B cell (primary cell): ENCODE results near the gene PDE10A. TPM values are rescaled to one million over a fixed set of nuclear protein-coding genes. Genes with fewer than 3 reads are reported as not detected.

Experiments used
- ATAC-seq: fragments of 200-7000 bp; cut with Tn5 transposase; one replicate; pipeline ENCODE4 v1.10.0; 2021; ENCODE audit warnings: low read depth, mild to moderate bottlenecking, moderate number of reproducible peaks, moderate library complexity
- CTCF ChIA-PET: fragments of 350-600 bp; sonication (Branson Sonifier 250); formaldehyde crosslinking; loops from one replicate; lab custom pipeline; 2021; ENCODE audit warnings: antibody characterized with exemption, inconsistent platforms; lab: Charles Lee
- POLR2A ChIA-PET: fragments of 350-600 bp; sonication (Branson Sonifier 250); formaldehyde crosslinking; loops from one replicate; lab custom pipeline; 2021; ENCODE audit warnings: antibody characterized with exemption; lab: Charles Lee
- DNase-seq: peaks from one replicate; pipeline ENCODE4 v3.0.0; 2013
- H2AFZ ChIP-seq: 2 replicates; pipeline ENCODE4 v1.6.1; 2012; ENCODE audit warnings: mild to moderate bottlenecking, low read depth, low read length; ENCODE audit not compliant: insufficient read depth, poor library complexity, severe bottlenecking
- H3K27ac ChIP-seq, 2 donors: 1 replicate in 1 of 2; 2 replicates in 1 of 2; pipeline ENCODE4 v1.5.1; 2012 to 2013; ENCODE audit warnings: low read length in 2 of 2, mild to moderate bottlenecking in 2 of 2, moderate library complexity in 1 of 2
- H3K27me3 ChIP-seq, 4 experiments: fragments of 200-600 bp in 1 of 4; sonication (generic) in 1 of 4; replicated peaks in 1 of 4; 1 replicate in 2 of 4; 2 replicates in 2 of 4; pipeline versions ENCODE4 v1.6.1 to v1.7.0; 2013 to 2016; ENCODE audit warnings: low read length in 3 of 4, mild to moderate bottlenecking in 2 of 4, mixed read lengths in 1 of 4, moderate library complexity in 1 of 4; ENCODE audit not compliant: insufficient read depth in 4 of 4, control insufficient read depth in 3 of 4; ENCODE audit errors: control extremely low read depth in 1 of 4
- H3K36me3 ChIP-seq, 2 experiments: replicated peaks in 1 of 2; 1 replicate in 1 of 2; 2 replicates in 1 of 2; pipeline versions ENCODE4 v1.6.1 to v1.7.1; 2013; ENCODE audit warnings: low read length in 1 of 2; ENCODE audit not compliant: insufficient read depth in 2 of 2, control insufficient read depth in 1 of 2; ENCODE audit errors: control extremely low read depth in 1 of 2, extremely low read depth in 1 of 2
- H3K4me1 ChIP-seq, 2 donors: fragments of 200-600 bp in 1 of 2; sonication (generic) in 1 of 2; 1 replicate in 1 of 2; 2 replicates in 1 of 2; pipeline versions ENCODE4 v1.5.1 to v1.6.1; 2013 to 2017; ENCODE audit warnings: low read length in 2 of 2; ENCODE audit not compliant: control insufficient read depth in 2 of 2, insufficient read depth in 2 of 2
- H3K4me2 ChIP-seq: replicated peaks from 2 replicates; pipeline ENCODE3; 2012; ENCODE audit warnings: mild to moderate bottlenecking, low read depth, low read length; ENCODE audit not compliant: poor library complexity, severe bottlenecking
- H3K4me3 ChIP-seq, 5 experiments: fragments of 200-600 bp in 1 of 5; sonication (generic) in 1 of 5; 1 replicate in 3 of 5; 2 replicates in 2 of 5; pipeline versions ENCODE4 v1.5.1 to v1.7.0; 2011 to 2016; ENCODE audit warnings: low read length in 4 of 5, mild to moderate bottlenecking in 4 of 5, low read depth in 2 of 5, control low read depth in 1 of 5, moderate library complexity in 1 of 5; ENCODE audit not compliant: insufficient read depth in 1 of 5; ENCODE audit errors: control extremely low read depth in 1 of 5, extremely low read depth in 1 of 5
- H3K79me2 ChIP-seq: fragments of 200-600 bp; sonication (generic); one replicate; pipeline ENCODE4 v1.6.0; 2016; ENCODE audit warnings: low read length; ENCODE audit not compliant: control insufficient read depth, insufficient read depth
- H3K9ac ChIP-seq: fragments of 200-600 bp; sonication (generic); 2 replicates; pipeline ENCODE4 v1.6.1; 2017; ENCODE audit warnings: mild to moderate bottlenecking, low read length, moderate library complexity
- H3K9me3 ChIP-seq, 3 donors: one replicate each; pipeline versions ENCODE4 v1.6.1 to v1.7.1; 2013; ENCODE audit warnings: low read length in 2 of 3; ENCODE audit not compliant: control insufficient read depth in 2 of 3, insufficient read depth in 1 of 3; ENCODE audit errors: control extremely low read depth in 1 of 3
- H4K20me1 ChIP-seq: 2 replicates; pipeline ENCODE4 v1.6.0; 2012; ENCODE audit warnings: mild to moderate bottlenecking, low read length; ENCODE audit not compliant: insufficient read depth, control insufficient read depth, poor library complexity, severe bottlenecking
- H3K27ac Mint-ChIP-seq: one replicate; pipeline ENCODE4 v1.8.0; 2021; ENCODE audit warnings: mixed read lengths
- H3K27me3 Mint-ChIP-seq: one replicate; pipeline ENCODE4 v1.8.0; 2021; ENCODE audit warnings: mixed read lengths
- H3K4me1 Mint-ChIP-seq: one replicate; pipeline ENCODE4 v1.8.0; 2021; ENCODE audit warnings: mixed read lengths
- H3K4me3 Mint-ChIP-seq: one replicate; pipeline ENCODE4 v1.8.0; 2021; ENCODE audit warnings: mixed read lengths
- H3K9me3 Mint-ChIP-seq: one replicate; pipeline ENCODE4 v1.8.0; 2022; ENCODE audit warnings: mixed read lengths; ENCODE audit not compliant: insufficient read depth
- EZH2 ChIP-seq: IDR thresholded peaks from 2 replicates; pipeline ENCODE4 v1.6.1; 2012; ENCODE audit warnings: borderline replicate concordance, low read depth, mild to moderate bottlenecking, moderate library complexity, low read length; ENCODE audit not compliant: insufficient read depth, poor library complexity, severe bottlenecking
- WGBS: methylation state at CpG from one replicate; pipeline ENCODE4 v1.1.5; 2013; ENCODE audit warnings: missing lambda C conversion rate; ENCODE audit not compliant: insufficient coverage; 5-methylcytosine and 5-hydroxymethylcytosine counted together
- intact Hi-C: fragments of 100-400 bp; cut with micrococcal nuclease; formaldehyde crosslinking; loops from one replicate; pipeline ENCODE4 v1.10.0; 2022
- polyA plus RNA-seq: library from polyadenylated mRNA; depleted of rRNA; stranded (reverse); fragments of >200 nt; gene quantifications from 2 replicates; pipeline ENCODE4 v1.2.3, GENCODE V29; 2012
- total RNA-seq, 2 donors: library from RNA; stranded (reverse); fragments of 120-200 nt in 1 of 2; gene quantifications; 1 replicate in 1 of 2; 2 replicates in 1 of 2; pipeline versions ENCODE4 v1.2.3 to v1.2.4, GENCODE V29; 2013 to 2022
- TF ChIP-seq, protein P1 (sequence below): fragments of 200-600 bp; IDR thresholded peaks from one replicate; pipeline ENCODE4 v1.8.0; 2022; ENCODE audit warnings: antibody characterized with exemption, mild to moderate bottlenecking

PDE10A gene
- total and polyA plus RNA-seq, 2 donors (not counting 1 experiment from before 2014, with no cell fraction given) = not detected

- Mint-ChIP-seq H3K9me3 (no peaks in the 10 kb centered on the region), H3K27ac (no peak overlapping the region), H3K4me1 (no peaks in the 10 kb centered on the region), H3K4me3 (no peak overlapping the region), H3K27me3 (peaks cover 10% of the 10 kb centered on the region)
- peaks cover 0 to 5% (median 0%) of the 10 kb centered on the region in 4 experiments for H3K27me3 ChIP-seq
- no peak overlapping the region for H3K4me3 ChIP-seq
- no peaks in the 10 kb centered on the region for H4K20me1 ChIP-seq
- TF ChIP-seq, protein P1, sequence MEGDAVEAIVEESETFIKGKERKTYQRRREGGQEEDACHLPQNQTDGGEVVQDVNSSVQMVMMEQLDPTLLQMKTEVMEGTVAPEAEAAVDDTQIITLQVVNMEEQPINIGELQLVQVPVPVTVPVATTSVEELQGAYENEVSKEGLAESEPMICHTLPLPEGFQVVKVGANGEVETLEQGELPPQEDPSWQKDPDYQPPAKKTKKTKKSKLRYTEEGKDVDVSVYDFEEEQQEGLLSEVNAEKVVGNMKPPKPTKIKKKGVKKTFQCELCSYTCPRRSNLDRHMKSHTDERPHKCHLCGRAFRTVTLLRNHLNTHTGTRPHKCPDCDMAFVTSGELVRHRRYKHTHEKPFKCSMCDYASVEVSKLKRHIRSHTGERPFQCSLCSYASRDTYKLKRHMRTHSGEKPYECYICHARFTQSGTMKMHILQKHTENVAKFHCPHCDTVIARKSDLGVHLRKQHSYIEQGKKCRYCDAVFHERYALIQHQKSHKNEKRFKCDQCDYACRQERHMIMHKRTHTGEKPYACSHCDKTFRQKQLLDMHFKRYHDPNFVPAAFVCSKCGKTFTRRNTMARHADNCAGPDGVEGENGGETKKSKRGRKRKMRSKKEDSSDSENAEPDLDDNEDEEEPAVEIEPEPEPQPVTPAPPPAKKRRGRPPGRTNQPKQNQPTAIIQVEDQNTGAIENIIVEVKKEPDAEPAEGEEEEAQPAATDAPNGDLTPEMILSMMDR = no peak
- no peak for TF ChIP-seq EZH2
- no peak overlapping the region for H2AFZ ChIP-seq
- ChIA-PET CTCF (no interaction called here), POLR2A (no interaction called here)
- H3K27ac ChIP-seq = no peak overlapping the region
- no peaks in the 10 kb centered on the region for H3K4me1 ChIP-seq
- no peak for DNase-seq
- H3K9me3 ChIP-seq = peaks cover 0 to 4% (median 0%) of the 10 kb centered on the region in 3 donors
- no peaks in the 10 kb centered on the region for H3K79me2 ChIP-seq
- WGBS = 100% methylated on average over 1 of the region's 6 CpGs
- no peaks in the 10 kb centered on the region for H3K36me3 ChIP-seq
- ATAC-seq = no peak
- intact Hi-C loops = no loop called here
- no peak overlapping the region for H3K4me2 ChIP-seq
- H3K9ac ChIP-seq = no peak overlapping the region
These were observed 32.5 kb downstream of the PDE10A start for GRCh38 chr6:165630544-165630953.

GRCh38 chr6:165628955-165629354 is 34.1 kb downstream of the PDE10A start:
- peaks cover 4% of the 10 kb centered on the region for H3K27me3 Mint-ChIP-seq
- ChIA-PET CTCF (no interaction called here), POLR2A (no interaction called here)
- Histone ChIP-seq H3K4me3 (no peak overlapping the region), H3K4me2 (no peak overlapping the region), H3K9ac (no peak overlapping the region), H2AFZ (no peak overlapping the region), H3K9me3 (peaks cover 0 to 10% (median 0%) of the 10 kb centered on the region in 3 donors), H3K27me3 (peaks cover 0 to 1% (median 0%) of the 10 kb centered on the region in 4 experiments), H3K4me1 (no peaks in the 10 kb centered on the region), H3K27ac (no peak overlapping the region), H3K79me2 (no peaks in the 10 kb centered on the region), H3K36me3 (no peaks in the 10 kb centered on the region), H4K20me1 (no peaks in the 10 kb centered on the region)
- intact Hi-C loops = no loop called here
- TF ChIP-seq, protein P1 = no peak
- TF ChIP-seq EZH2 = no peak
- H3K4me1 Mint-ChIP-seq = no peaks in the 10 kb centered on the region
- ATAC-seq (no peak), DNase-seq (no peak)
- no peaks in the 10 kb centered on the region for H3K9me3 Mint-ChIP-seq
- no peak overlapping the region for H3K4me3 Mint-ChIP-seq
- no peak overlapping the region for H3K27ac Mint-ChIP-seq
- WGBS = 100% methylated on average over 2 of the region's 4 CpGs
